HepG2 (cell line): Measurements from ENCODE around the gene RNFT2. TPM values are rescaled to one million over a fixed set of nuclear protein-coding genes. Genes with fewer than 3 reads are reported as not detected.
A peak's percentile ranks its signal among the peaks of the same experiment; 100 is the strongest.

ENCODE experiments used
- ATAC-seq: fragments of 200-7000 bp; cut with Tn5 transposase; 3 replicates; pipeline ENCODE4 v1.9.1; 2020; ENCODE audit warnings: mild to moderate bottlenecking, moderate library complexity
- BruUV-seq: library from RNA; stranded (reverse); fragments of 400-500 nt; replicated peaks from 2 replicates; lab custom pipeline; 2021; lab: Mats Ljungman, UMichigan
- CTCF ChIA-PET: fragments of 300-600 bp; formaldehyde crosslinking; extraction: SDS; loops from one replicate; lab custom pipeline; 2021; ENCODE audit warnings: low total read pairs, inconsistent platforms, low intra/inter-chr PET ratio; lab: Yijun Ruan, JAX
- POLR2A ChIA-PET: fragments of 350-600 bp; sonication (Branson Sonifier 250); formaldehyde crosslinking; loops from one replicate; lab custom pipeline; 2020; ENCODE audit warnings: antibody characterized with exemption, inconsistent platforms; lab: Yijun Ruan, JAX
- DNase-seq: peaks from one replicate; pipeline ENCODE4 v3.0.0-alpha.2; 2015; ENCODE audit warnings: low spot score
- FAIRE-seq: peaks from 3 replicates; lab custom pipeline; 2011; peaks lifted over from hg19 to GRCh38; lab: Jason Lieb, UNC
- H2AFZ ChIP-seq: one replicate; pipeline ENCODE4 v1.6.1; 2011; ENCODE audit warnings: low read length, inconsistent platforms
- H3K27ac ChIP-seq: fragments of 300-600 bp; 3 replicates; pipeline ENCODE4 v1.8.0; 2011; ENCODE audit warnings: mixed run types, mild to moderate bottlenecking, mixed read lengths, low read length, inconsistent platforms; ENCODE audit not compliant: insufficient read depth; ENCODE audit errors: extremely low read length
- H3K27me3 ChIP-seq, 2 experiments: fragments of 200-600 bp in 1 of 2; 2 replicates in 1 of 2; 3 replicates in 1 of 2; pipeline versions ENCODE4 v1.6.0 to v1.8.0; 2011; ENCODE audit warnings: low read length in 2 of 2, mild to moderate bottlenecking in 2 of 2, moderate library complexity in 2 of 2, inconsistent platforms in 1 of 2; ENCODE audit not compliant: insufficient read depth in 2 of 2, control insufficient read depth in 1 of 2
- H3K36me3 ChIP-seq, 2 experiments: fragments of 200-600 bp in 1 of 2; replicated peaks in 1 of 2; 2 replicates in 1 of 2; 3 replicates in 1 of 2; pipeline versions ENCODE4 v1.5.1 to v1.8.0; 2011; ENCODE audit warnings: low read length in 2 of 2, inconsistent platforms in 1 of 2; ENCODE audit not compliant: insufficient read depth in 2 of 2, control insufficient read depth in 1 of 2
- H3K4me1 ChIP-seq: 2 replicates; pipeline ENCODE4 v1.5.1; 2012; ENCODE audit warnings: low read length, inconsistent platforms; ENCODE audit not compliant: insufficient read depth
- H3K4me2 ChIP-seq: 2 replicates; pipeline ENCODE4 v1.6.0; 2011; ENCODE audit warnings: low read depth, low read length, inconsistent platforms
- H3K4me3 ChIP-seq, 3 experiments: fragments of 200-600 bp in 1 of 3; sonication (generic), shearing (Covaris generic) in 1 of 3; replicated peaks in 1 of 3; 2 replicates each; pipeline ENCODE4 v1.5.1; 2011 to 2016; ENCODE audit warnings: low read length in 3 of 3, inconsistent platforms in 2 of 3, low read depth in 2 of 3, mild to moderate bottlenecking in 2 of 3, control low read depth in 1 of 3, mixed read lengths in 1 of 3; ENCODE audit not compliant: insufficient read depth in 1 of 3
- H3K79me2 ChIP-seq: one replicate; pipeline ENCODE4 v1.6.1; 2011; ENCODE audit warnings: low read length, inconsistent platforms; ENCODE audit not compliant: insufficient read depth
- H3K9ac ChIP-seq: 2 replicates; pipeline ENCODE4 v1.6.0; 2011; ENCODE audit warnings: mild to moderate bottlenecking, low read depth, low read length, inconsistent platforms; ENCODE audit not compliant: insufficient read depth
- H3K9me3 ChIP-seq: 2 replicates; pipeline ENCODE4 v1.5.1; 2012; ENCODE audit warnings: mild to moderate bottlenecking, low read length
- H4K20me1 ChIP-seq: 2 replicates; pipeline ENCODE4 v1.6.0; 2011; ENCODE audit warnings: inconsistent platforms, mild to moderate bottlenecking, low read length, moderate library complexity; ENCODE audit not compliant: insufficient read depth
- DMAP1 ChIP-seq: IDR thresholded peaks from 2 replicates; pipeline ENCODE4 v1.6.1; 2016
- MED8 ChIP-seq: sonication (generic); formaldehyde crosslinking; IDR thresholded peaks from 2 replicates; pipeline ENCODE4 v1.8.1; 2023; ENCODE audit warnings: mild to moderate bottlenecking, missing genetic modification reagents; ENCODE audit not compliant: insufficient replicate concordance
- MYPOP ChIP-seq: sonication (generic); formaldehyde crosslinking; IDR thresholded peaks from 2 replicates; pipeline ENCODE4 v1.8.1; 2023; ENCODE audit warnings: mild to moderate bottlenecking, moderate library complexity, missing genetic modification reagents
- NFATC3 ChIP-seq: sonication (generic); formaldehyde crosslinking; IDR thresholded peaks from 2 replicates; pipeline ENCODE4 v1.5.1; 2020; ENCODE audit warnings: mild to moderate bottlenecking, missing genetic modification reagents
- RELA ChIP-seq: sonication (generic); formaldehyde crosslinking; IDR thresholded peaks from 2 replicates; pipeline ENCODE4 v1.4.0; 2020; ENCODE audit warnings: missing genetic modification reagents
- SNRNP70 ChIP-seq: fragments of 200-400 bp; formaldehyde crosslinking; IDR thresholded peaks from 2 replicates; pipeline ENCODE4 v1.6.1; 2017; ENCODE audit warnings: mild to moderate bottlenecking, low read depth, low read length, moderate library complexity
- U2AF1 ChIP-seq: fragments of 200-400 bp; formaldehyde crosslinking; optimal IDR thresholded peaks from 2 replicates; pipeline ENCODE3; 2017; ENCODE audit warnings: mild to moderate bottlenecking, low read depth, low read length
- ZNF101 ChIP-seq: sonication (generic); formaldehyde crosslinking; IDR thresholded peaks from 2 replicates; pipeline ENCODE4 v1.4.0; 2020; ENCODE audit warnings: mild to moderate bottlenecking, low read depth, missing genetic modification reagents, borderline replicate concordance
- ZNF549 ChIP-seq: sonication (generic); formaldehyde crosslinking; IDR thresholded peaks from 2 replicates; pipeline ENCODE4 v1.5.0; 2020; ENCODE audit warnings: missing genetic modification reagents
- ZNF629 ChIP-seq: sonication (generic); formaldehyde crosslinking; conservative IDR thresholded peaks from 2 replicates; pipeline ENCODE4 v1.5.0; 2020; ENCODE audit warnings: missing genetic modification reagents
- ZNF652 ChIP-seq: IDR thresholded peaks from 2 replicates; pipeline ENCODE4 v1.6.1; 2016; ENCODE audit warnings: low read depth, borderline replicate concordance
- ZNF800 ChIP-seq: sonication (generic); formaldehyde crosslinking; IDR thresholded peaks from 2 replicates; pipeline ENCODE4 v1.4.0; 2020; ENCODE audit warnings: missing genetic modification reagents
- ZNF883 ChIP-seq: sonication (generic); formaldehyde crosslinking; IDR thresholded peaks from 2 replicates; pipeline ENCODE4 v1.5.1; 2020; ENCODE audit warnings: mild to moderate bottlenecking, missing genetic modification reagents; ENCODE audit errors: not compliant biosample characterization
- WGBS: methylation state at CpG from one replicate; pipeline ENCODE4 v1.1.6; 2017; ENCODE audit warnings: low lambda C conversion rate; 5-methylcytosine and 5-hydroxymethylcytosine counted together
- in situ Hi-C: cut with HindIII; loops from 2 replicates; pipeline ENCODE4 v1.10.0; 2017; ENCODE audit warnings: low pct_unique_long_range_greater_than_20kb; ENCODE audit not compliant: extremely low pct_ligation_motif_present
- intact Hi-C: fragments of 100-400 bp; cut with micrococcal nuclease; formaldehyde crosslinking; loops from one replicate; pipeline ENCODE4 v1.10.0; 2022; ENCODE audit not compliant: unreplicated experiment
- polyA plus RNA-seq, 8 experiments: library from polyadenylated mRNA; depleted of rRNA in 3 of 8; stranded (reverse) in 7 of 8; unstranded in 1 of 8; fragments of >200 nt; fragmentation: Illumina TruSeq in 4 of 8; extraction: Trizol in 4 of 8; gene quantifications; 2 replicates each; pipeline versions ENCODE4 v1.2.1 to v1.2.3, GENCODE V29; 2011 to 2016; ENCODE audit warnings: low read depth in 4 of 8, missing spikeins in 1 of 8, mixed read lengths in 1 of 8; ENCODE audit not compliant: insufficient read depth in 1 of 8
- total RNA-seq, 5 experiments: library from RNA; depleted of rRNA; stranded (reverse); fragments of >200 nt; fragmentation: Illumina TruSeq; extraction: Trizol; gene quantifications; 2 replicates each; pipeline ENCODE4 v1.2.3, GENCODE V29; 2016; ENCODE audit warnings: low read depth in 1 of 5

RNFT2 gene
- total and polyA plus RNA-seq, 2 of the 13 experiments (the other 11 are each of a cell fraction or from before 2014, with no cell fraction given), result 3.3 to 8.3 TPM

- peaks cover 14 to 50% of the 10 kb centered on the region in 2 experiments for H3K27me3 ChIP-seq
- TF ChIP-seq U2AF1, result no peak
- TF ChIP-seq ZNF652 (CRISPR knock-in tag), result 0 out of 2 replicates have a peak, but pooled peaks have one; percentile 37
- H3K9ac ChIP-seq, result no peak overlapping the region
- ChIA-PET CTCF (no interaction called here), POLR2A (no interaction called here)
- no peaks in the 10 kb centered on the region for H3K9me3 ChIP-seq
- no TSS peak for BruUV-seq
- no peak overlapping the region for H2AFZ ChIP-seq
- no peaks in the 10 kb centered on the region for H3K79me2 ChIP-seq
- ATAC-seq (0 out of 3 replicates have a peak, but pooled peaks have one; percentile 13), FAIRE-seq (no peak), DNase-seq (no peak)
- 16% methylated on average over 12 of the region's 19 CpGs for WGBS
- no peak overlapping the region for H3K4me3 ChIP-seq
- H3K36me3 ChIP-seq, result no peaks in the 10 kb centered on the region
- in situ Hi-C loops (no loop called here), intact Hi-C loops (no loop called here)
- H3K4me2 ChIP-seq, result peak overlapping the region; percentile 12; the same call in 1 of the 2 replicates
- no peak overlapping the region for H3K27ac ChIP-seq
- no peaks in the 10 kb centered on the region for H4K20me1 ChIP-seq
- peaks cover 19% of the 10 kb centered on the region for H3K4me1 ChIP-seq
These were observed 138.2 kb downstream of the RNFT2 start for GRCh38 chr12:116876151-116876869.

- Histone ChIP-seq H3K79me2 (no peaks in the 10 kb centered on the region), H3K9ac (no peak overlapping the region), H3K4me2 (peak overlapping the region; percentile 24; the same call in 1 of the 2 replicates), H3K27me3 (peaks cover 19 to 73% of the 10 kb centered on the region in 2 experiments), H2AFZ (no peak overlapping the region), H3K9me3 (no peaks in the 10 kb centered on the region), H3K27ac (no peak overlapping the region), H3K4me1 (peaks cover 30% of the 10 kb centered on the region), H4K20me1 (no peaks in the 10 kb centered on the region), H3K4me3 (peak overlapping the region; percentile 7 to 39 (median 37); a peak in 3 of 6 replicates), H3K36me3 (no peaks in the 10 kb centered on the region)
- DNase-seq (no peak), FAIRE-seq (no peak), ATAC-seq (no peak)
- ChIA-PET CTCF (no interaction called here), POLR2A (no interaction called here)
- 16% methylated on average over 38 of the region's 55 CpGs for WGBS
- intact Hi-C loops (no loop called here), in situ Hi-C loops (no loop called here)
- no TSS peak for BruUV-seq
- peak; percentile 37; the same call in 1 of the 2 replicates for TF ChIP-seq ZNF800 (CRISPR knock-in tag)
- TF ChIP-seq ZNF101 (CRISPR knock-in tag), result no peak
- TF ChIP-seq NFATC3 (CRISPR knock-in tag), result no peak
- TF ChIP-seq ZNF549 (CRISPR knock-in tag), result no peak
- TF ChIP-seq SNRNP70, result no peak
- TF ChIP-seq DMAP1 (CRISPR knock-in tag), result no peak
- no peak for TF ChIP-seq ZNF883
- TF ChIP-seq MYPOP, result peak; percentile 99
- TF ChIP-seq MED8 (CRISPR knock-in tag), result no peak
- no peak for TF ChIP-seq RELA (CRISPR knock-in tag)
- TF ChIP-seq ZNF629 (CRISPR knock-in tag), result no peak
These were observed 140.7 kb downstream of the RNFT2 start for GRCh38 chr12:116878567-116879508.
